ENCODE measurements around the gene SBNO2. TPM values are rescaled to one million over a fixed set of nuclear protein-coding genes. Genes with fewer than 3 reads are reported as not detected.
"Not testable (repeated sequence)": the region's sequence is repeated elsewhere in the genome, so short reads cannot be mapped to it uniquely, and the experiment has no call there.

The SBNO2 gene
- polyA plus RNA-seq, 4 donors = 10.6 to 21.1 (median 15.1) TPM

- no peak for DNase-seq (ENCODE audit: low read depth in 4 of 4, low spot score in 3 of 4)
Measured at GRCh38 chr19:1141944-1142343, 32.1 kb downstream of the SBNO2 start.

GRCh38 chr19:1140272-1141027 is 33.6 kb downstream of the SBNO2 start:
- DNase-seq (ENCODE audit: low read depth in 4 of 4, low spot score in 3 of 4) = no peak

DNA sequence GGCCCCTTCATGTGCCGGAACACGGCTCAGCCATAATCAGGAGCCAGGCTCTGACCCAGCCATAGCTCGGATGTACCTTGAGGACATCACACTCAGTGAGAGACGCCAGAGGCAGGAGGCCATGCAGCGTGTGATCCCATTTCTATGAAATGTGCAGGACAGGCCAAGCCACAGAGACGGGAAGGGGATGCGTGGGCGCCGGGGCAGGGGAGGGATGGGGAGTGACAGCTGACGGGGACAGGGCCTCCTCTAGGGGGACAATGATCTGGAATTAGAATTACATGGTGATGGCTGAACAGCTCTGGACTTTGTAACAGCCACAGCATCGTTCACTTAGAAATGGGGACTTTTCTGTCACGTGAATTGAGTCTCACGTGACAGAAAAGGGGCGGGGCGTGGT is 34.9 kb downstream of the SBNO2 start:
- no peak for DNase-seq (ENCODE audit: low read depth in 4 of 4, low spot score in 3 of 4)

DNA sequence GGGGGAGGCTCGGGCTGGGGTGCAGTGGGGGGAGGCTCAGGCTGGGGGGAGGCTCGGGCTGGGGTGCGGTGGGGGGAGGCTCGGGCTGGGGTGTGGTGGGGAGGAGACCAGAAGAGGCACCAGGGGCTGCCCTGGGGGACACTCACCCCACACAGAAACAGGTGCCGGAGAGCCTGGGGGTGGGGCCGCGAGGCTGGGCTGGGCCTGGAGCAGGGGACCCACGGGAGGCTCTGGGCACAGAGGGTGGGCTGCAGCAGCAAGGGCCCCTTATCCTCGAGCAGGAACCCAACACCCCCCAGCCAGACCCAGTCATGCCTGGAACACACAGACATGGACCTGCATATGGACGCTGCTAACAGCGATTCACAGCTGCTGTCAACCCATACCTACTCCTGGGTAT is 35.9 kb downstream of the SBNO2 start:
- DNase-seq (ENCODE audit: low read depth in 4 of 4, low spot score in 3 of 4) = no peak

DNA sequence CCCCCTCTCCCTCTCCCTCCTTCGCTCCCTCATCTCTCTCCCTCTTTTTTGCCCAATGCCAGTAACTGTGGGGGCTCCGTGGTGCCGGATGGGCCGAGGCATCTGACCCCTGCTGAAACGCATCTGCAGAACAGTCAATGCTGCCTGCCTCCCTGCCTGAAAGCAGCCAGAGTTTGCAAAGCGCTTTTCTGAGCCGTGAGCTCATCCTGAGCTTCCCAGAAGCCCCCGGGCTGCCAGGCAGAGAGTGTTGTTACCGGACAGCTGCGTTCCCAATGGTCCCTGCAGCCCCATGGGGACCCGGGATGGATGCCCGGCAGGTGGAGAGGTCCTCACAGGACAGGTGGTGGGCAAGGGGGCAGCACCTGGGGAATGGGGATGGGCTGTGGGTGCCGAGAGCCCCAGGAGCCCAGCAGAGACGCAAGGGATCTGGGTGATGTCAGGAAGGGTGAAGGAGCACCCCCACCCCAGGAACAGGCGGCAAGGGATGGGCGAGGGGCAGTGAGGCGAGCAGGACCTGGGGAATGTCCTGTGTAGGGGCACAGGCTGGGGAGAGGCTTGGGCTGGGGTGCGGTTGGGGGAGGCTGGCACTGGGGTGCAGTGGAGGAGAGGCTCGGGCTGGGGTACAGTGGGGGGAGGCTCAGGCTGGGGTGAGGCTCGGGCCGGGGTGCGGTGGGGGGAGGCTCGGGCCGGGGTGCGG is 37.3 kb downstream of the SBNO2 start:
- no peak for DNase-seq (ENCODE audit: low read depth in 4 of 4, low spot score in 3 of 4)

- DNase-seq (ENCODE audit: low read depth in 4 of 4, low spot score in 3 of 4) = no peak
Measured at GRCh38 chr19:1136201-1136600, 37.9 kb downstream of the SBNO2 start.

GRCh38 chr19:1135454-1135853 is 38.6 kb downstream of the SBNO2 start:
- DNase-seq (ENCODE audit: low read depth in 4 of 4, low spot score in 3 of 4) = no peak

DNA sequence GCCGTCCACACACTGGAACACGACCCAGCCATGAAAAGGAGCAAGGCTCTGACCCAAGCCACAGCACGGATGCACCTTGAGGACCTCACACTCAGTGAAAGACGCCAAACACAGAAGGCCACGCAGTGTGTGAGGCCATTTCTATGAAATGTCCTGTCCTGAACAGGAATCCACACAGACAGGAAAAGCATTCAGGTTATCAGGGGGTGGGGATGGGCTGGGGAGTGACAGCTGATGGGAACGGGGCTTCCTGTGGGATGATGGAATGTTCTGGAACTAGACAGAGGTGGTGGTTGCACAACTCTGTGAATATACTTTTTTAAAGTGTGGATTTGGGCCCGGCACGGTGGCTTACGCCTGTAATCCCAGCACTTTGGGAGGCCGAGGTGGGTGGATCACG is 39.6 kb downstream of the SBNO2 start:
- DNase-seq (ENCODE audit: low read depth in 4 of 4, low spot score in 3 of 4) = no peak

- no peak for DNase-seq (ENCODE audit: low read depth in 4 of 4, low spot score in 3 of 4)
Measured at GRCh38 chr19:1133471-1133929, 40.6 kb downstream of the SBNO2 start.

DNA sequence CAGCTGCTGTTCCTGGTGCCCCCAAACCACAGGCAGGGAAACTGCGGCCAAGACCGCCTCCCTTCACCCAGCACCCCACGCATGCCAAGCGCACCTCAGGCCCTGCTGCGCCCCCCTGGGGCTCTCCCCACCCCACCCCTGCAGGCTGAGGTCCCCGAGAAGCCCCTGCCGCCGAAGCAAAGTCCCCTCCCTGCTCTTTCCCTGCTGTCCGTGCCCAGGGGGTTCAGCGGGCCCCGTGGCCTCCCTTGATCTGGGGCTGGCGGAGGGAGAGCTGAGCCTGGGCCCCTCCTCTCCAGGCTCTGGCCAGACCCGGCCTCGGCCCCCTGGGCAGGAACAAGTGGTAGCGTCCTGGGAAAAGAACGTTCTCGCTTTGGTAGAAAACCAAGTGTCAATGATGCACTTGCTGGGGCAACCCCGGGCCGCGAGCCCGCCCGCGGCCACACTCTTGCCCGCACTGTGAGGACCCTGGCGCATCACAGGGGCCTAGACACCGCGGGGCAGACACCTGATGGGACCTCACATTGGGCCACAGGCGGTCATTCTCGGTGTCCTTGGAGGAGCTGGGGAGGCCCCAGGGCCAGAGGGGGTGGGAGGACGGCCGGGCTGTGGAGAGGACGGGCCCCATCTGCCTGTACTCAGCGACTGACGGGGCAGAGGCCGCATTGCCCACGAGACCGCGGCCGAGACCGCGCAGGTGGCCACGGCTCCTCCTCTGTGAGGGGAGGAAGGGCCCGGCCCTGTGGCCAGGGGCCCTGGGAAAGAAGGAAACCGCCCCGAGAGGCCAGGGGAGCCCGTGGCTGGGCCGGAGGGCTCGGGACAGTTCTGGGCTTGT is 41.3 kb downstream of the SBNO2 start:
- DNase-seq (ENCODE audit: low read depth in 4 of 4, low spot score in 3 of 4) = no peak

- DNase-seq (ENCODE audit: low read depth in 4 of 4, low spot score in 3 of 4) = peak in 3 of 4 donors; percentile 45 to 61 (median 56)
Measured at GRCh38 chr19:1131718-1132551, 42.1 kb downstream of the SBNO2 start.

GRCh38 chr19:1130771-1131717 is 43.0 kb downstream of the SBNO2 start:
- DNase-seq (ENCODE audit: low read depth in 4 of 4, low spot score in 3 of 4) = no peak

GRCh38 chr19:1129535-1129934 is 44.5 kb downstream of the SBNO2 start:
- DNase-seq (ENCODE audit: low read depth in 4 of 4, low spot score in 3 of 4) = no peak

DNA sequence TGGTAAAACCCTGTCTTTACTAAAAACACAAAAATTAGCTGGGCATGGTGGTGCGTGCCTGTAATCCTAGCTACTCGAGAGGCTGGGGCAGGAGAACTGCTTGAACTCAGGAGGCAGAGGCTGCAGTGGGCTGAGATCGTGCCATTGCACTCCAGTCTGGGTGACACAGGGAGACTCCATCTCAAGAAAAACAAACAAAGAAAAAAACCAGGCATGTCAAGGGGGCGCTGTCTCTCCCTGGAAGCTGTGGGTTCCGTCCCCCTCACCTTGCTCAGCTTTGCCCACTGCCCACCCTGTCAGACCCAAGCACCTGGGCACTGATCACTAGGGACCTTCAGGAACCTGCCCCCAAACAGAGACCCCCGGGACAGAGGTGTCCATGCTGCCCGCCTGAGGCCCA is 45.0 kb downstream of the SBNO2 start:
- not testable (repeated sequence) for DNase-seq (ENCODE audit: low read depth in 4 of 4, low spot score in 3 of 4)

GRCh38 chr19:1128106-1128505 is 46.0 kb downstream of the SBNO2 start:
- no peak for DNase-seq (ENCODE audit: low read depth in 4 of 4, low spot score in 3 of 4)

- no peak for DNase-seq (ENCODE audit: low read depth in 4 of 4, low spot score in 3 of 4)
Measured at GRCh38 chr19:1126984-1127760, 46.9 kb downstream of the SBNO2 start.

- no peak for DNase-seq (ENCODE audit: low read depth in 4 of 4, low spot score in 3 of 4)
Measured at GRCh38 chr19:1125601-1126467, 48.2 kb downstream of the SBNO2 start.

Data from left renal pelvis (tissue), 4 donors.